ENCODE data around the gene SPNS2. TPM values are rescaled to one million over a fixed set of nuclear protein-coding genes. Genes with fewer than 3 reads are reported as not detected.

SPNS2 gene
- total RNA-seq, 1 donor from 2014 or later, result 4.3 TPM

DNA sequence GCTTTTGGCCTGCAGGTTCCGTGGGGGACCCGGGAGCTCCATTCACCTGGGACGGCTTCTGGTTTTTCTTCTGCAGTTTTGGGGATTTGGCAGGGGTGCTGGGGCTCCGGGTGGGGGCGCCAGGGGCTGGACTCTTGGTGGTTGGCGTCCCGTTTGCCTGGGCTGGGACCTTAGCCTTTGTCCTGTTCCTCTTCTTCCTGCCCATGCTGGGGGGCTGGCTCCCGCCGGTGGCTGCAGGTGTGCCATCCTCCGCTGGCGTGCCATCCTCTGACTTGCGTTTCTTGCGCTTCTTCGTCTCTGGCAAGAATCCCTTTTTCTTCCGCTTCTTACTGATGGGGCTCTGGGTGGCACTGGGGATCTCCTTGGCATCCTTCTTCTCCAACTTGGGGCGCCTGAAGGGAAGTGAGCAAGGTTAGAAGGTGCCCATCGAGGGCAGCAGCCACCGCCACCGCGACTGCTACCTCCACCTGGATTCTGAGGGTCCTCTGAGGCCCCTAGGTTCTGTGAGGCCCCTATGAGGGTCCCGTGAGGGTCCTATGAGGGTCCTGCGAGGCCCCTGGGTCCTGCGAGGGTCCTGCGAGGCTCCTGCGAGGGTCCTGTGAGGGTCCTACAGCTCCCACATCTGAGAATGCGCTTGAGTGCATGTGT is 41.0 kb downstream of the SPNS2 start:
- Mint-ChIP-seq H3K27ac (ENCODE audit: unreplicated experiment) (no peak overlapping the region), H3K36me3 (ENCODE audit: low read depth) (no peaks in the 10 kb centered on the region), H3K27me3 (ENCODE audit: low read depth) (no peaks in the 10 kb centered on the region), H3K9me3 (no peaks in the 10 kb centered on the region), H3K4me3 (no peak overlapping the region), H3K4me1 (no peaks in the 10 kb centered on the region)
- TF ChIP-seq, protein P1, sequence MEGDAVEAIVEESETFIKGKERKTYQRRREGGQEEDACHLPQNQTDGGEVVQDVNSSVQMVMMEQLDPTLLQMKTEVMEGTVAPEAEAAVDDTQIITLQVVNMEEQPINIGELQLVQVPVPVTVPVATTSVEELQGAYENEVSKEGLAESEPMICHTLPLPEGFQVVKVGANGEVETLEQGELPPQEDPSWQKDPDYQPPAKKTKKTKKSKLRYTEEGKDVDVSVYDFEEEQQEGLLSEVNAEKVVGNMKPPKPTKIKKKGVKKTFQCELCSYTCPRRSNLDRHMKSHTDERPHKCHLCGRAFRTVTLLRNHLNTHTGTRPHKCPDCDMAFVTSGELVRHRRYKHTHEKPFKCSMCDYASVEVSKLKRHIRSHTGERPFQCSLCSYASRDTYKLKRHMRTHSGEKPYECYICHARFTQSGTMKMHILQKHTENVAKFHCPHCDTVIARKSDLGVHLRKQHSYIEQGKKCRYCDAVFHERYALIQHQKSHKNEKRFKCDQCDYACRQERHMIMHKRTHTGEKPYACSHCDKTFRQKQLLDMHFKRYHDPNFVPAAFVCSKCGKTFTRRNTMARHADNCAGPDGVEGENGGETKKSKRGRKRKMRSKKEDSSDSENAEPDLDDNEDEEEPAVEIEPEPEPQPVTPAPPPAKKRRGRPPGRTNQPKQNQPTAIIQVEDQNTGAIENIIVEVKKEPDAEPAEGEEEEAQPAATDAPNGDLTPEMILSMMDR (conservative IDR thresholded peaks at IDR 0.05), result no peak
- DNase-seq (ENCODE audit: low read depth, low spot score), result no peak

DNA sequence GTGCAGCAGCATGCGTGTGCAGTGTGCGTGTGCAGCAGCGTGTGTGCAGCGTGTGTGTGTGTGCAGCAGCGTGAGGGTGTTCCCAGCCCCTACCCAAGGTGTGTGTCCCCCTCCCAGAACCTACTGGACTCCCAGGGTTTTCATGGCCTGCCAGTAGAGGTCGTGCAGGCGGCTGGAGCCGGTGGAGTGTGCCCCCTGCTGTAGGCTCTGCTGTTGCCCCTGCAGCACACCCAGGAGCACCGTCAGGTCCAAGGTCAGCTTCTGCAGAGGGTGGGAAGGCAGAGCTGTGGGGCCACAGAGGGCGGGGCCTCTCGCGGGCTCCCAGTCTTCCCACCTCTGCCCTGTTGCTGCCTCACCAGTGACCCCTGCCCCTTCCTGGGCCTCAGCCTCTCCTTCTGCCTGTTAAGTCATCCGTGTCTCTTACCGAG is 41.6 kb downstream of the SPNS2 start:
- Mint-ChIP-seq H3K4me3 (no peak overlapping the region), H3K36me3 (ENCODE audit: low read depth) (no peaks in the 10 kb centered on the region), H3K27ac (ENCODE audit: unreplicated experiment) (no peak overlapping the region), H3K27me3 (ENCODE audit: low read depth) (no peaks in the 10 kb centered on the region), H3K4me1 (no peaks in the 10 kb centered on the region), H3K9me3 (no peaks in the 10 kb centered on the region)
- no peak for DNase-seq (ENCODE audit: low read depth, low spot score)
- TF ChIP-seq, protein P1 (conservative IDR thresholded peaks at IDR 0.05), result no peak

DNA sequence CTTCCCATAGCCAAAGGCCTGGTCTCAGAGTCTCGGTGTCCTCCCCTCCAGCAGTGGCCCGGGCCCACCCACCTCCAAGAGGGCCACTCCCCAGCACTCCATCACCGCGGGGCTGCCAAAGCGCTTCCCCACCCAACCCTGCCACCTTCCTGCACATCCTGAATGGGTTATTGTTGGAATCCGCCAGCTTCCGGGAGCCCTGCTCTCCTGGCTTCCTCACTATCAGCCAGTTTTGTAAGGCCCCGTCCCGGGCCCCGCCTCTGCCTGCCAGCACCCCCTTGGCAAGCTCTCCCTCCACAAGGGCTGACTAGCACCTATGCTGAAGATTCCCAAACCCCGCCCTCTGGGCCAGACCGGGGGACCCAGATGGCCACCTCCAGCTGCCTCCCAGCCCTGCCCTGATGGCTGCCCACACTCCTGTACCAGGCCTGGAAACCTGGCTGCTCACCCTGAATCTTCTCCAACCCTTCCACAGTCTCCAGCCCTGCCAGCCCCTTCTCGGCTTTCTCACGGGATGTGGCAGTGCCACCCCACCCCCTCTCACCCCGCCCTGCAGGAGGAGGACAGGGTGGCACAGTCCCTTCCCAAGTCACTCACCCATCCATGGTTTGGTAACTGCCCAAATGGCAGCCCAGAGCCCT is 42.1 kb downstream of the SPNS2 start:
- H3K36me3 Mint-ChIP-seq (ENCODE audit: low read depth), result no peaks in the 10 kb centered on the region
- no peaks in the 10 kb centered on the region for H3K4me1 Mint-ChIP-seq
- TF ChIP-seq, protein P1 (conservative IDR thresholded peaks at IDR 0.05), result no peak
- H3K27me3 Mint-ChIP-seq (ENCODE audit: low read depth), result no peaks in the 10 kb centered on the region
- H3K9me3 Mint-ChIP-seq, result no peaks in the 10 kb centered on the region
- no peak for DNase-seq (ENCODE audit: low read depth, low spot score)
- H3K27ac Mint-ChIP-seq (ENCODE audit: unreplicated experiment), result no peak overlapping the region
- no peak overlapping the region for H3K4me3 Mint-ChIP-seq

DNA sequence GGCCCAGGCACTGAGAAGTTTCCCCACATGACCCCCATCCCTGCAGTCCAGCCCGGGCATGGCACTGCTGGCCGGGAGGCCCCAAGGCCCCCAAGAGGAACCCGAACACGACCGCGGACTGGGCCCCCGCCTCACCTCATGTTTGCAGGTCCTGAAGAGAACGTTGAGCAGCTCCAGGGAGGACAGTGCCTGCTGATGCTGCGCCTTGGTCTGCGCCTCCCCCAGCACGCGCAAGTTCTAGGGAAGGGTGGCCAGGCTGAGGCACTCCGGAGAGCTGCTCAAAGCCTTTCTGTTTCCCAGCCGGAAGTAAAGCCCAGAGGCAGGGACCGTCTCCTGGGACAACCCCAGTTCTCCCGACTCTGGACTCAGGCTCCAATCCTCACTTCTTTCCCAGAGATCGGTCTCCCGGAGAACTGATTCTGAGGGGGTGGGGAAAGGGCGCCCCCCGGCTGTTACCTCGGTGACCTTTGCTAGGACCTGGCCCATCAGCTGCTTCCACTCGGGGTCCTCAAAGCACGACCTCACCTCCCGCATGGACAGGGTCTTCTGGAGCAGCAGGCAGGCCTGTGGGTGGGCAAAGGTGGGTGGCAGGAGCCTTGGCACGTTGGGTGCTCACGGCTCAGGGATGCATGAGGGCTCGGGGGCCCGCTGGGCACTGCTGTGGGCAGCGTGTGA is 42.8 kb downstream of the SPNS2 start:
- DNase-seq (ENCODE audit: low read depth, low spot score), result no peak
- Mint-ChIP-seq H3K4me1 (no peaks in the 10 kb centered on the region), H3K4me3 (no peak overlapping the region), H3K27me3 (ENCODE audit: low read depth) (no peaks in the 10 kb centered on the region), H3K27ac (ENCODE audit: unreplicated experiment) (no peak overlapping the region), H3K9me3 (no peaks in the 10 kb centered on the region), H3K36me3 (ENCODE audit: low read depth) (no peaks in the 10 kb centered on the region)
- TF ChIP-seq, protein P1 (conservative IDR thresholded peaks at IDR 0.05), result no peak

DNA sequence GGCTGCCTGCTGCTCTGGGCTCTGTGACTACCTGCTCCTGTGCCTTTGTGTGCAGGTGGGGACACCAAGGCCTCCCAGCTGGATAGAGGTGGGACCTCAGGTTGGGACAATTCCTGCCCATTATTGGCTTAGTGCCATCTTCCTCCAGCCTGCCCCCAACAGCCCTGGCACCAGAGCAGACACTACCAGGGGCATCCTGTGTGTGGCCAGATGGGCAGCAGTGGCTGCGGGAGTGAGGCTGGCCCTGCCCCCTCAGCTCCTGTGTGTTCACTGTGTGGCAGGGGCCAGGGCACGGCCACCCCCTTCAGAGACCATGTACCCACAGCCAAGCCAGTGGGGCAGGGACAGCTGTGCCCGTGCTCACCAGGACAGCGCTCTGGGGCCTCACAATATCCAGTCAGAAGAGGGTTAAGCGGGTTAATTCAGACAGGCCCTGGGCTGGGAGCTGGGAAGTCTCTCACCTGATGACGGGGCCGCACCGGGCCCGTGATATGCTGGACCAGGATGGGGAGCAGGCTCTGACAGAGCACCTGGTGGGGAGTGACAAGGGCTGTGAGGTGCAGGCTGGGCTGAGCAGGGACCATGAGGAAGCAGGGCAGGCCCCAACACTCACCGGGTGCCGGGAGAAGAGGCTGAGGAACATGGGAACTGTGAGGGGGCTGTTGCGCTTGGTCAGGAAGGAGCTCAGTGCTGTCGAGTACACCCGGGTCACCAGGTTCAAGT is 43.5 kb downstream of the SPNS2 start:
- H3K9me3 Mint-ChIP-seq, result no peaks in the 10 kb centered on the region
- H3K27ac Mint-ChIP-seq (ENCODE audit: unreplicated experiment), result no peak overlapping the region
- H3K36me3 Mint-ChIP-seq (ENCODE audit: low read depth), result no peaks in the 10 kb centered on the region

More for the DNA sequence above, 43.5 kb downstream of the SPNS2 start:
- Mint-ChIP-seq H3K4me1 (no peaks in the 10 kb centered on the region), H3K27me3 (ENCODE audit: low read depth) (no peaks in the 10 kb centered on the region), H3K4me3 (no peak overlapping the region)
- TF ChIP-seq, protein P1 (conservative IDR thresholded peaks at IDR 0.05), result no peak
- DNase-seq (ENCODE audit: low read depth, low spot score), result no peak

All from neural crest cell (in vitro differentiated cells).